HepG2 (cell line): ENCODE measurements around the gene C19orf73. TPM values are rescaled to one million over a fixed set of nuclear protein-coding genes. Genes with fewer than 3 reads are reported as not detected.
A peak's percentile ranks its signal among the peaks of the same experiment; 100 is the strongest.

Source experiments
- ATF4 ChIP-seq, 2 experiments: fragments of 450-650 bp in 1 of 2; sonication (generic) in 1 of 2; formaldehyde crosslinking; IDR thresholded peaks; 2 replicates each; pipeline versions ENCODE4 v1.5.0 to v1.8.0; 2020 to 2022; ENCODE audit warnings: mild to moderate bottlenecking in 1 of 2, missing genetic modification reagents in 1 of 2
- ATF7-NPFF ChIP-seq: sonication (generic); formaldehyde crosslinking; IDR thresholded peaks from 2 replicates; pipeline ENCODE4 v1.8.1; 2023; ENCODE audit warnings: mild to moderate bottlenecking, low read depth, missing genetic modification reagents, moderate library complexity
- FOXO4 ChIP-seq: sonication (generic); formaldehyde crosslinking; conservative IDR thresholded peaks from 2 replicates; pipeline ENCODE4 v1.8.1; 2023; ENCODE audit warnings: missing genetic modification reagents
- GABPB1 ChIP-seq: IDR thresholded peaks from 2 replicates; pipeline ENCODE4 v1.6.1; 2016; ENCODE audit warnings: mild to moderate bottlenecking, missing genetic modification reagents, moderate library complexity, missing compliant biosample characterization
- KAT8 ChIP-seq: IDR thresholded peaks from 2 replicates; pipeline ENCODE4 v1.6.1; 2016; ENCODE audit warnings: missing genetic modification reagents, missing compliant biosample characterization
- KDM1A ChIP-seq: IDR thresholded peaks from 2 replicates; pipeline ENCODE4 v1.6.1; 2016; ENCODE audit warnings: missing compliant biosample characterization
- NBN ChIP-seq: fragments of 450-650 bp; conservative IDR thresholded peaks from 2 replicates; pipeline ENCODE4 v1.6.1; 2017
- POLR2G ChIP-seq: fragments of 200-400 bp; formaldehyde crosslinking; IDR thresholded peaks from 2 replicates; pipeline ENCODE4 v1.6.1; 2018; ENCODE audit warnings: mild to moderate bottlenecking, low read depth, low read length, moderate library complexity
- PRDM15 ChIP-seq: sonication (generic); formaldehyde crosslinking; IDR thresholded peaks from 2 replicates; pipeline ENCODE4 v1.4.0; 2020; ENCODE audit warnings: missing genetic modification reagents
- RORA ChIP-seq: sonication (generic); formaldehyde crosslinking; IDR thresholded peaks from 2 replicates; pipeline ENCODE4 v1.5.0; 2020; ENCODE audit warnings: mild to moderate bottlenecking, missing genetic modification reagents, moderate library complexity
- SOX13 ChIP-seq, 3 experiments: fragments of 450-650 bp in 1 of 3; sonication (generic) in 1 of 3; formaldehyde crosslinking in 1 of 3; IDR thresholded peaks in 2 of 3; conservative IDR thresholded peaks in 1 of 3; 2 replicates each; pipeline versions ENCODE4 v1.5.0 to v1.6.1; 2016 to 2020; ENCODE audit warnings: antibody characterized with exemption in 1 of 3, mild to moderate bottlenecking in 1 of 3, missing compliant biosample characterization in 1 of 3, missing genetic modification reagents in 1 of 3, moderate library complexity in 1 of 3
- TEAD2 ChIP-seq: sonication (generic); formaldehyde crosslinking; IDR thresholded peaks from 2 replicates; pipeline ENCODE4 v1.9.0; 2021; ENCODE audit warnings: missing genetic modification reagents
- ZFP36L2 ChIP-seq: sonication (generic); formaldehyde crosslinking; IDR thresholded peaks from 2 replicates; pipeline ENCODE4 v1.4.0; 2020; ENCODE audit warnings: missing genetic modification reagents
- ZGPAT ChIP-seq: IDR thresholded peaks from 2 replicates; pipeline ENCODE4 v1.6.1; 2016; ENCODE audit warnings: mild to moderate bottlenecking
- ZNF430 ChIP-seq: sonication (generic); formaldehyde crosslinking; IDR thresholded peaks from 2 replicates; pipeline ENCODE4 v1.9.0; 2021; ENCODE audit warnings: mild to moderate bottlenecking, missing genetic modification reagents
- ZNF574 ChIP-seq: sonication (generic); formaldehyde crosslinking; IDR thresholded peaks from 2 replicates; pipeline ENCODE4 v1.4.0; 2020; ENCODE audit warnings: missing genetic modification reagents
- ZNF740 ChIP-seq: sonication (generic); formaldehyde crosslinking; IDR thresholded peaks from 2 replicates; pipeline ENCODE4 v1.4.0; 2020; ENCODE audit warnings: missing genetic modification reagents
- polyA plus RNA-seq, 8 experiments: library from polyadenylated mRNA; depleted of rRNA in 3 of 8; stranded (reverse) in 7 of 8; unstranded in 1 of 8; fragments of >200 nt; fragmentation: Illumina TruSeq in 4 of 8; extraction: Trizol in 4 of 8; gene quantifications; 2 replicates each; pipeline versions ENCODE4 v1.2.1 to v1.2.3, GENCODE V29; 2011 to 2016; ENCODE audit warnings: low read depth in 4 of 8, missing spikeins in 1 of 8, mixed read lengths in 1 of 8; ENCODE audit not compliant: insufficient read depth in 1 of 8
- total RNA-seq, 5 experiments: library from RNA; depleted of rRNA; stranded (reverse); fragments of >200 nt; fragmentation: Illumina TruSeq; extraction: Trizol; gene quantifications; 2 replicates each; pipeline ENCODE4 v1.2.3, GENCODE V29; 2016; ENCODE audit warnings: low read depth in 1 of 5

C19orf73 gene
- total and polyA plus RNA-seq, 2 of the 13 experiments (the other 11 are each of a cell fraction or from before 2014, with no cell fraction given): 1.4 to 1.5 TPM

GRCh38 chr19:49157445-49158224 is 38.7 kb upstream of the C19orf73 start, which contains the start of gene TRPM4 (continued):
- TF ChIP-seq PRDM15: 0 out of 2 replicates have a peak, but pooled peaks have one; percentile 33
- TF ChIP-seq NBN: no peak
- TF ChIP-seq RORA (CRISPR knock-in tag): no peak
- peak; percentile 43; the same call in 1 of the 2 replicates for TF ChIP-seq ZGPAT (CRISPR knock-in tag)
- TF ChIP-seq POLR2G: peak; percentile 77
- peak; percentile 58; the same call in 1 of the 2 replicates for TF ChIP-seq ZNF430
- no peak for TF ChIP-seq ATF4 (CRISPR knock-in tag; IDR thresholded peaks at IDR 0.05)
- no peak; the same call in 1 of the 2 replicates for TF ChIP-seq SOX13 (IDR thresholded peaks at IDR 0.05)
- 0 out of 4 replicates have a peak, but pooled peaks of 1 of the 2 experiments have one; percentile 5 for TF ChIP-seq SOX13 (CRISPR knock-in tag; conservative IDR thresholded peaks at IDR 0.05 in 1 of 2, IDR thresholded peaks at IDR 0.05 in 1 of 2)
- 0 out of 2 replicates have a peak, but pooled peaks have one; percentile 26 for TF ChIP-seq ZNF740 (CRISPR knock-in tag)
- TF ChIP-seq GABPB1 (CRISPR knock-in tag): peak; percentile 71; the same call in 1 of the 2 replicates
- TF ChIP-seq KAT8 (CRISPR knock-in tag): 0 out of 2 replicates have a peak, but pooled peaks have one; percentile 45
- TF ChIP-seq TEAD2 (CRISPR knock-in tag): no peak
- TF ChIP-seq KDM1A: no peak
- TF ChIP-seq ZFP36L2 (CRISPR knock-in tag): no peak
- peak; percentile 57; the same call in 1 of the 2 replicates for TF ChIP-seq ATF7-NPFF (CRISPR knock-in tag)
- TF ChIP-seq ZNF574 (CRISPR knock-in tag): peak; percentile 61
- TF ChIP-seq FOXO4 (CRISPR knock-in tag): no peak
